Measurements from ENCODE around the gene DACH1. TPM values are rescaled to one million over a fixed set of nuclear protein-coding genes. Genes with fewer than 3 reads are reported as not detected.

DACH1 gene
- total RNA-seq, 1 experiment from 2014 or later, result 1.2 TPM

- intact Hi-C loops (cut with micrococcal nuclease; ENCODE audit: unreplicated experiment), result no loop called here
These were observed 96.3 kb downstream of the DACH1 start for GRCh38 chr13:71770710-71771109.

GRCh38 chr13:71768881-71769280, 98.1 kb downstream of the DACH1 start:
- TF ChIP-seq CTCF (IDR thresholded peaks at IDR 0.05; ENCODE audit: insufficient read depth in 1 of 2, low read depth in 1 of 2, low read length in 1 of 2, severe bottlenecking in 1 of 2, unreplicated experiment in 1 of 2), result no peak
- no peaks in the 10 kb centered on the region for H3K36me3 ChIP-seq (ENCODE audit: control insufficient read depth, insufficient read depth, low read length)
- H3K27me3 ChIP-seq (replicated peaks; ENCODE audit: control insufficient read depth, insufficient read depth, low read length), result no peaks in the 10 kb centered on the region
- Mint-ChIP-seq H3K9me3 (ENCODE audit: unreplicated experiment) (no peaks in the 10 kb centered on the region), H3K4me3 (ENCODE audit: unreplicated experiment) (no peak overlapping the region), H3K4me1 (ENCODE audit: low read depth, unreplicated experiment) (peaks cover 10% of the 10 kb centered on the region), H3K27ac (ENCODE audit: unreplicated experiment) (no peak overlapping the region), H3K27me3 (ENCODE audit: insufficient read depth, unreplicated experiment) (no peaks in the 10 kb centered on the region), H3K36me3 (ENCODE audit: insufficient read depth, unreplicated experiment) (no peaks in the 10 kb centered on the region)
- no peak for DNase-seq
- no peak overlapping the region for H3K4me3 ChIP-seq (ENCODE audit: low read depth, low read length)
- ChIA-PET CTCF (no interaction called here), POLR2A (no interaction called here)
- BruUV-seq (replicated peaks), result no TSS peak
- intact Hi-C loops (cut with micrococcal nuclease; ENCODE audit: unreplicated experiment), result no loop called here
- H3K4me1 ChIP-seq, result peaks cover 14% of the 10 kb centered on the region; the same call in 1 of the 2 replicates
- no peaks in the 10 kb centered on the region for H3K9me3 ChIP-seq

More at GRCh38 chr13:71770710-71771109, 96.3 kb downstream of the DACH1 start:
- no TSS peak for BruUV-seq (replicated peaks)
- no peaks in the 10 kb centered on the region for H3K9me3 Mint-ChIP-seq (ENCODE audit: unreplicated experiment)
- peaks cover 4% of the 10 kb centered on the region; the same call in 1 of the 2 replicates for H3K4me1 ChIP-seq
- DNase-seq, result no peak
- no peak overlapping the region for H3K4me3 Mint-ChIP-seq (ENCODE audit: unreplicated experiment)
- no peaks in the 10 kb centered on the region for H3K27me3 Mint-ChIP-seq (ENCODE audit: insufficient read depth, unreplicated experiment)
- H3K4me3 ChIP-seq (ENCODE audit: low read depth, low read length), result no peak overlapping the region
- CTCF ChIA-PET, result no interaction called here
- H3K27me3 ChIP-seq (replicated peaks; ENCODE audit: control insufficient read depth, insufficient read depth, low read length), result no peaks in the 10 kb centered on the region
- no peaks in the 10 kb centered on the region for H3K9me3 ChIP-seq
- H3K36me3 Mint-ChIP-seq (ENCODE audit: insufficient read depth, unreplicated experiment), result no peaks in the 10 kb centered on the region
- H3K36me3 ChIP-seq (ENCODE audit: control insufficient read depth, insufficient read depth, low read length), result no peaks in the 10 kb centered on the region
- H3K27ac Mint-ChIP-seq (ENCODE audit: unreplicated experiment), result no peak overlapping the region
- POLR2A ChIA-PET, result no interaction called here
- no peak for TF ChIP-seq CTCF (IDR thresholded peaks at IDR 0.05; ENCODE audit: insufficient read depth in 1 of 2, low read depth in 1 of 2, low read length in 1 of 2, severe bottlenecking in 1 of 2, unreplicated experiment in 1 of 2)
- H3K4me1 Mint-ChIP-seq (ENCODE audit: low read depth, unreplicated experiment), result no peaks in the 10 kb centered on the region

GRCh38 chr13:71759651-71760511, 107.1 kb downstream of the DACH1 start:
- intact Hi-C loops (cut with micrococcal nuclease; ENCODE audit: unreplicated experiment), result no loop called here
- H3K4me3 Mint-ChIP-seq (ENCODE audit: unreplicated experiment), result no peak overlapping the region
- POLR2A ChIA-PET, result no interaction called here
- no peaks in the 10 kb centered on the region for H3K27me3 ChIP-seq (replicated peaks; ENCODE audit: control insufficient read depth, insufficient read depth, low read length)
- peaks cover 5% of the 10 kb centered on the region; the same call in 1 of the 2 replicates for H3K4me1 ChIP-seq
- no peak overlapping the region for H3K27ac Mint-ChIP-seq (ENCODE audit: unreplicated experiment)
- H3K9me3 ChIP-seq, result no peaks in the 10 kb centered on the region
- BruUV-seq (replicated peaks), result no TSS peak
- H3K9me3 Mint-ChIP-seq (ENCODE audit: unreplicated experiment), result no peaks in the 10 kb centered on the region
- no peaks in the 10 kb centered on the region for H3K36me3 Mint-ChIP-seq (ENCODE audit: insufficient read depth, unreplicated experiment)
- no peak for DNase-seq
- H3K27me3 Mint-ChIP-seq (ENCODE audit: insufficient read depth, unreplicated experiment), result peaks cover 2% of the 10 kb centered on the region
- H3K36me3 ChIP-seq (ENCODE audit: control insufficient read depth, insufficient read depth, low read length), result no peaks in the 10 kb centered on the region
- H3K4me1 Mint-ChIP-seq (ENCODE audit: low read depth, unreplicated experiment), result peaks cover 10% of the 10 kb centered on the region
- no peak for TF ChIP-seq CTCF (IDR thresholded peaks at IDR 0.05; ENCODE audit: insufficient read depth in 1 of 2, low read depth in 1 of 2, low read length in 1 of 2, severe bottlenecking in 1 of 2, unreplicated experiment in 1 of 2)
- CTCF ChIA-PET, result no interaction called here
- no peak overlapping the region for H3K4me3 ChIP-seq (ENCODE audit: low read depth, low read length)

Measured in Caco-2 (cell line).